Ovary (tissue), 3 donors: ENCODE data around the gene XXYLT1.

Experiments
- EP300 ChIP-seq: sonication (generic); formaldehyde crosslinking; IDR thresholded peaks from one replicate; pipeline ENCODE4 v1.6.1; 2017; ENCODE audit warnings: antibody characterized with exemption
- POLR2A ChIP-seq: fragments of 450-650 bp; IDR thresholded peaks from one replicate; pipeline ENCODE4 v1.6.1; 2017; ENCODE audit warnings: antibody characterized with exemption, mild to moderate bottlenecking, moderate library complexity
- TF ChIP-seq, protein P1 (sequence below), 3 donors: fragments of 450-650 bp in 2 of 3; fragments of 200-600 bp in 1 of 3; IDR thresholded peaks; one replicate each; pipeline versions ENCODE4 v1.5.1 to v1.8.0; 2016 to 2022; ENCODE audit warnings: antibody characterized with exemption in 3 of 3, mild to moderate bottlenecking in 1 of 3
- donor health status: DM: no; HTN: no; CAD: no.

DNA sequence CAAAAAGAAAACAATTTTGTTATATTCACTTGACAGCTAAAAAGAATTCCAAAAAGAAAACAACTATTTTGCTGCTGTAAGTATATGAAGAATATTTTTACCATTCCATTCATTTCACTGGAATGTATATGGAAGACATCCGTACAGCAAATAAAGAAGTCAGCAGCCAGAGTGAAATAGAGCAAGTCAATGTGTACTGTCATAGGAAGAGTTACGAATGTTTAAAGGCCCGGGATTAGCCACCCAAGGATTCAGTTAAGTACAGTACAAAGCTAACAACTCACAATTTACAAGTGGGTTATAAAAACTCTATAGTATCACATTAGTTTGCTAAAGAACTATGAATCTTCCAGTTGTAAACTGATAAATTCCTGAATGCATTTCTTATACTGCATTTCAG lies 14.4 kb upstream of the XXYLT1 start:
- TF ChIP-seq, protein P1, sequence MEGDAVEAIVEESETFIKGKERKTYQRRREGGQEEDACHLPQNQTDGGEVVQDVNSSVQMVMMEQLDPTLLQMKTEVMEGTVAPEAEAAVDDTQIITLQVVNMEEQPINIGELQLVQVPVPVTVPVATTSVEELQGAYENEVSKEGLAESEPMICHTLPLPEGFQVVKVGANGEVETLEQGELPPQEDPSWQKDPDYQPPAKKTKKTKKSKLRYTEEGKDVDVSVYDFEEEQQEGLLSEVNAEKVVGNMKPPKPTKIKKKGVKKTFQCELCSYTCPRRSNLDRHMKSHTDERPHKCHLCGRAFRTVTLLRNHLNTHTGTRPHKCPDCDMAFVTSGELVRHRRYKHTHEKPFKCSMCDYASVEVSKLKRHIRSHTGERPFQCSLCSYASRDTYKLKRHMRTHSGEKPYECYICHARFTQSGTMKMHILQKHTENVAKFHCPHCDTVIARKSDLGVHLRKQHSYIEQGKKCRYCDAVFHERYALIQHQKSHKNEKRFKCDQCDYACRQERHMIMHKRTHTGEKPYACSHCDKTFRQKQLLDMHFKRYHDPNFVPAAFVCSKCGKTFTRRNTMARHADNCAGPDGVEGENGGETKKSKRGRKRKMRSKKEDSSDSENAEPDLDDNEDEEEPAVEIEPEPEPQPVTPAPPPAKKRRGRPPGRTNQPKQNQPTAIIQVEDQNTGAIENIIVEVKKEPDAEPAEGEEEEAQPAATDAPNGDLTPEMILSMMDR (IDR thresholded peaks at IDR 0.05), result no peak
- no peak for TF ChIP-seq EP300
- TF ChIP-seq POLR2A, result no peak
